Naive B cell (primary cell): ENCODE data around the gene ASB9. TPM values are rescaled to one million over a fixed set of nuclear protein-coding genes. Genes with fewer than 3 reads are reported as not detected.
"Not testable (repeated sequence)": the region's sequence is repeated elsewhere in the genome, so short reads cannot be mapped to it uniquely, and the experiment has no call there.

Source experiments
- ATAC-seq, 2 donors: fragments of 150-1000 bp; cut with Tn5 transposase; 2 replicates each; pipeline ENCODE4 v1.10.0; 2021; ENCODE audit warnings: low read depth in 2 of 2, mild to moderate bottlenecking in 2 of 2, moderate library complexity in 2 of 2
- DNase-seq: peaks from one replicate; pipeline ENCODE4 v3.0.0; 2022
- H3K27ac Mint-ChIP-seq, 6 donors: one replicate each; pipeline ENCODE4 v1.8.0; 2020 to 2022; ENCODE audit warnings: mild to moderate bottlenecking in 6 of 6, mixed read lengths in 6 of 6, moderate library complexity in 5 of 6, inconsistent platforms in 2 of 6
- H3K27me3 Mint-ChIP-seq, 3 donors: one replicate each; pipeline ENCODE4 v1.8.0; 2021 to 2022; ENCODE audit warnings: mixed read lengths in 3 of 3, mild to moderate bottlenecking in 1 of 3
- H3K36me3 Mint-ChIP-seq, 2 donors: one replicate each; pipeline ENCODE4 v1.8.0; 2020 to 2022; ENCODE audit warnings: mixed read lengths in 2 of 2, inconsistent platforms in 1 of 2, mild to moderate bottlenecking in 1 of 2
- H3K4me1 Mint-ChIP-seq, 3 donors: one replicate each; pipeline ENCODE4 v1.8.0; 2020 to 2022; ENCODE audit warnings: mixed read lengths in 3 of 3, inconsistent platforms in 1 of 3, mild to moderate bottlenecking in 1 of 3, moderate library complexity in 1 of 3
- H3K4me3 Mint-ChIP-seq, 8 donors: one replicate each; pipeline ENCODE4 v1.8.0; 2020 to 2022; ENCODE audit warnings: mild to moderate bottlenecking in 8 of 8, mixed read lengths in 8 of 8, moderate library complexity in 8 of 8, inconsistent platforms in 2 of 8
- H3K9me3 Mint-ChIP-seq, 7 donors: one replicate each; pipeline ENCODE4 v1.8.0; 2020 to 2022; ENCODE audit warnings: mixed read lengths in 7 of 7, mild to moderate bottlenecking in 5 of 7, inconsistent platforms in 2 of 7, moderate library complexity in 1 of 7
- polyA plus RNA-seq, 6 donors: library from polyadenylated mRNA; unstranded; fragments of 300-500 nt; fragmentation: Illumina TruSeq; gene quantifications; one replicate each; pipeline ENCODE4 v1.2.3, GENCODE V29; 2021; ENCODE audit warnings: low read depth in 6 of 6

ASB9 gene, protein sequence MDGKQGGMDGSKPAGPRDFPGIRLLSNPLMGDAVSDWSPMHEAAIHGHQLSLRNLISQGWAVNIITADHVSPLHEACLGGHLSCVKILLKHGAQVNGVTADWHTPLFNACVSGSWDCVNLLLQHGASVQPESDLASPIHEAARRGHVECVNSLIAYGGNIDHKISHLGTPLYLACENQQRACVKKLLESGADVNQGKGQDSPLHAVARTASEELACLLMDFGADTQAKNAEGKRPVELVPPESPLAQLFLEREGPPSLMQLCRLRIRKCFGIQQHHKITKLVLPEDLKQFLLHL
- not detected for polyA plus RNA-seq

DNA sequence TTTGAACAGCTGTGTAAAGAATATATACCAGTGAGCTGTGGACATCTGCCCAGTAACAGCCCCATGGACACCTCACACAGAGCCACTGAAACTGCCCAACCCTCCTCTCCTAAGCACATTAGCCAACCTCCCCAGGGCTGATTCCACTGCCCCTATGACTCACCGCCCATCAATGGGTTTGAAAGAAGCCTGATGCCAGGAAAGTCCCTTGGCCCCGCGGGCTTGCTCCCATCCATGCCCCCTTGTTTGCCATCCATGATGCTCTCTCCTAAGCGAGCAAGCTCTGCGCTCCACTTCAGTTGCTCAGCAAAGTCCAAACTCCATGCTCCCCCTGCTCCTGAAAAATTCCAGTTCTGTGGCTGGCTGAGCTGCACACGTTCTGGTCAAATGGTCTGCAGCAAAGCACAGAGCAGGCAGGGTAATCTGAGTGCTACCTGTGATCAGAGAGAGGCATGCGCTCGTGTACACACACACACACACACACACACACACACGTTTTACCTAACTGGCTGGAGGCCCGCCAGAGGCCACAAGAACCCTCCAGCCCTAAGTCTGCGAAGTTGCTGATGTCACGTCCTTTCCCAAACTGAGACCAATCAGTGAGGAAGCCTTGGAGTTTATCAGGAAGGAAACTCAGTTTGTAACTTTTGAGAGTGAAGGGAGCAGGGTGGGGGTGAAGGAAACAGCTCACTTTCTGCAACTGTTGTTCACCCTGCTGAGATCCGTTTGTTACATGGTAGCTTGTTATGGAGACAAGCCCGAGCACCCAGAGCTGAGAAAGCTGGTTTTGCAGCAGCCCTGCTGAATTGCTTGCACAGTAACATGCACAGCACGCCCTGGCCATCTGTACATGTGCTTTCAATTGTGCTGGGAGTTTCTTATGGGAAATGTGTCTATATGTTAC lies at the start of gene ASB9:
ASB9 (minus strand) TSS at position 466 of the 904 bp plus-strand sequence; CDS start at position 257, 209 bp downstream.
- DNase-seq (no peak), ATAC-seq (no peak)
- Mint-ChIP-seq H3K36me3 (no peaks in the 10 kb centered on the region), H3K27me3 (no peaks in the 10 kb centered on the region), H3K4me3 (peak within 1 kb of the TSS in 3 of 8 donors; percentile 4 to 75 (median 5)), H3K27ac (no peak within 1 kb of the TSS), H3K9me3 (peaks cover 0 to 13% (median 2%) of the 10 kb centered on the region in 7 donors), H3K4me1 (peaks cover 0 to 8% (median 5%) of the 10 kb centered on the region in 3 donors)

DNA sequence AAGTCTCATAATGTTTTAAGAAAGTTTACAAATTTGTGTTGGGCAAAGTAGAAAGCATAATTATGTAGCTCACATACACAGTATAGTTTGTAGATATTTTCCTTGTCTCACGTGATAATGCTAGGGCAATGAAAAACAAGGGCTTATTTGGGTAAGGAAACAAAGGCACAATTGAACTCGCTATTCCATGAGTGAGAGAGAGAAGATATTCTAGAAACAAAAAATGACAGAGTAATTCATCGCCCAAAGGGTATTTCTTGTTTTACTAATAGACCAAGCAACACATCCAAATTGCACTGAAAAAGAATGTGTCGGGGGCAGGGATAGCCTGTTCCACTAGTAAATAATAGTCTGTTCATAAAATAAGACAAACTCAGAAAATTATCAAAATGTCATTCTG lies 49.2 kb upstream of the ASB9 start:
- peaks cover 0 to 2% (median 0%) of the 10 kb centered on the region in 7 donors for H3K9me3 Mint-ChIP-seq
- no peak for ATAC-seq
- H3K4me3 Mint-ChIP-seq, result no peak overlapping the region
- no peak overlapping the region for H3K27ac Mint-ChIP-seq
- DNase-seq, result no peak
- H3K36me3 Mint-ChIP-seq, result no peaks in the 10 kb centered on the region
- no peaks in the 10 kb centered on the region for H3K4me1 Mint-ChIP-seq
- no peaks in the 10 kb centered on the region for H3K27me3 Mint-ChIP-seq

DNA sequence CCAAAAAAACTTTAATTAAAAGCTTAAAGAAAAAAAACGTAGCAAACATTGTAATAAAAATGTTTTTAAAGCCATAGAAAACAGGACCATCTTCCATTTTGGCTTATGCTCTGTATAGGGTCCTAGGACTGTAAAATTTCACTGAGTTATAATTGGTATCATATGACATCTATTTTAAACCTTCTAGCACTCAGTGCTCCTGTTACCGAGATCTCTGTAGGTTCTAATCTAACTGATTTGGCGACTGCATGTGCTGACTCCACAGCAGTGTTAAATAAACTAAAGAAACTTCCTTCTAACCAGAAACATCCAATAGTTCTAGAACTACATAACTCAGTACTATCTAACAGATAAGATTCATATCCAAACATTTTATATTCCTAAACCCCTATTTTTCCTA lies 45.6 kb upstream of the ASB9 start, which contains the start of gene ASB11:
ASB11 (minus strand) TSS at position 132 of the 400 bp plus-strand sequence; CDS start at position 97, 35 bp downstream.
- H3K4me3 Mint-ChIP-seq, result no peak within 1 kb of the TSS
- no peak within 1 kb of the TSS for H3K27ac Mint-ChIP-seq
- H3K4me1 Mint-ChIP-seq, result no peaks in the 10 kb centered on the region
- no peaks in the 10 kb centered on the region for H3K36me3 Mint-ChIP-seq
- no peaks in the 10 kb centered on the region for H3K27me3 Mint-ChIP-seq
- peaks cover 0 to 2% (median 0%) of the 10 kb centered on the region in 7 donors for H3K9me3 Mint-ChIP-seq
- ATAC-seq, result no peak
- DNase-seq, result no peak

DNA sequence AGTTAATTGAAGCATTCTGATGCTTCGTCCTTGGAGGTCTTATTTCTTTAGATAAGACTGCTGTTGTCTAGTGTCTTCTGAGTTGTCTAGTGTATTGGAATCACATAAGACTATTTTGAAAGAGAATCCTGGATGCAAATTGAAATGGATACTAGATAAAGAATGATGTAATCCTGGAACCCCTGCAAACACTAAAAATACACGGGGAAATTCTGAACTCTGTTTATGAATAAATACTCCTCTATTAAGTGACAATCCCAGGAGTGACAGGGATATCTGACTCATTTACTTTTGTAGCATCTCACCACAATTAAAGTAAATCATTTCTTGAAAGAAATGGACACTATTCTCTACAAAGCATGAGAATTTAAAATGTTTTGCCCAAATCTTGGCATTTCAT lies 44.6 kb upstream of the ASB9 start:
- ATAC-seq (no peak), DNase-seq (no peak)
- no peaks in the 10 kb centered on the region for H3K9me3 Mint-ChIP-seq
- no peak overlapping the region for H3K27ac Mint-ChIP-seq
- H3K4me1 Mint-ChIP-seq, result no peaks in the 10 kb centered on the region
- no peak overlapping the region for H3K4me3 Mint-ChIP-seq
- H3K36me3 Mint-ChIP-seq, result no peaks in the 10 kb centered on the region
- no peaks in the 10 kb centered on the region for H3K27me3 Mint-ChIP-seq

DNA sequence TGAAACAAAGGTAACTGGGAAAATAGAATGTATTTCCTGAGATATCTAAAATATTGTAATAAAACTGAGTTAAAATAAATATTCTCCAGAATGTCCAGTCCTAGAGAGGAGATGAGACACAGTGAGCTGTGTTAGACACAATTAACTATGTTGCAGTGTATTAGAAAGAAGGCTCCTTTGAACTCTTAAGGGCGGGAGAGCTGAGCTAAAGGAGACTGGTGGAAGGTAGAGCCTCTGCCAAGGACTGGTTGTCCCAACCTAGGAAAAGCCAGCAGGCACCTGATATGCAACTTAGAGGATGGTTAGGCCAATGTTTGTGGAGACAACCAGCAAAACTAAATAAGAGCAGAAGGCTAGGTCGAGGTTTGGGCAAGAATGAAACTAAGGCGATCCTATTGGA lies 41.2 kb upstream of the ASB9 start:
- peaks cover 0 to 3% (median 0%) of the 10 kb centered on the region in 7 donors for H3K9me3 Mint-ChIP-seq
- peaks cover 0 to 14% (median 0%) of the 10 kb centered on the region in 3 donors for H3K27me3 Mint-ChIP-seq
- peaks cover 0 to 4% of the 10 kb centered on the region in 2 donors for H3K36me3 Mint-ChIP-seq
- no peaks in the 10 kb centered on the region for H3K4me1 Mint-ChIP-seq
- H3K27ac Mint-ChIP-seq, result no peak overlapping the region
- ATAC-seq, result no peak
- DNase-seq, result no peak
- H3K4me3 Mint-ChIP-seq, result no peak overlapping the region

DNA sequence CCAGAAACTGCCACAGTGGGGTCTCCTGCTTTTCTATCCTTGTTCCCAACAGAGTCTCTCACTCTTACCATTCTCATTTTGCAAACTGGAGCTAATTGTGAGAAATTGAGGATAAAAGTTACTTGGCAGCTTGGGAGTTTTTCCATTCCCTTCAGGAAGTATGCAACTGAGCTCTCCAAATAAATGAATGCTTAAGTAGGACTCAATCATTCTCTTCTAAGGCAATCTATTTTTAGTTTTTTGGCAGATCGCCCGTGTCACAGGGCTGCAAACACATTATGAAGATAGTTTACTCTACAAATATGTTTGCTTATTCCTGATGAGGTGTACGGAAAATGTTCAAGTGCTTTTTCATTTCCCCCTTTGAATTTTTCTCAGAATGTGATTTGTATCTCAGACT lies 40.2 kb upstream of the ASB9 start:
- H3K4me3 Mint-ChIP-seq, result no peak overlapping the region
- H3K27me3 Mint-ChIP-seq, result peaks cover 0 to 14% (median 0%) of the 10 kb centered on the region in 3 donors
- H3K36me3 Mint-ChIP-seq, result peaks cover 0 to 4% of the 10 kb centered on the region in 2 donors
- no peak overlapping the region for H3K27ac Mint-ChIP-seq
- ATAC-seq (no peak), DNase-seq (no peak)
- H3K4me1 Mint-ChIP-seq, result no peaks in the 10 kb centered on the region
- peaks cover 0 to 3% (median 0%) of the 10 kb centered on the region in 7 donors for H3K9me3 Mint-ChIP-seq

DNA sequence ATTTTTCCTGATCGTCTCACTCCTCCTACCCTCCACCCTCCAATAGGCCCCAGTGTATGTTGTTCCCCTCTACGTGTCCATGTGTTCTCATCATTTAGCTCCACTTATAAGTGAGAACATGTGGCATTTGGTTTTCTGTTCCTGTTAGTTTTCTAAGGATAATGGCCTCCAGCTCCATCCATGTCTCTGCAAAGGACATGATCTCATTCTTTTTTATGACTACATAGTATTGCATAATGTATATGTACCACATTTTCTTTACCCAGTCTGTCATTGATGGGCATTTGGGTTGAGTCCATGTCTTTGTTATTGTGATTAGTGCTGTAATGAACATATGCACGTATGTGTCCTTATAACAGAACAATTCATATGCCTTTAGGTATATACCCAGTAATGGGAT lies 36.0 kb upstream of the ASB9 start:
- not testable (repeated sequence) for H3K9me3 Mint-ChIP-seq, H3K4me1 Mint-ChIP-seq, H3K4me3 Mint-ChIP-seq, ATAC-seq, DNase-seq, H3K27ac Mint-ChIP-seq, H3K36me3 Mint-ChIP-seq
- peaks cover 0 to 14% (median 5%) of the 10 kb centered on the region in 3 donors for H3K27me3 Mint-ChIP-seq

DNA sequence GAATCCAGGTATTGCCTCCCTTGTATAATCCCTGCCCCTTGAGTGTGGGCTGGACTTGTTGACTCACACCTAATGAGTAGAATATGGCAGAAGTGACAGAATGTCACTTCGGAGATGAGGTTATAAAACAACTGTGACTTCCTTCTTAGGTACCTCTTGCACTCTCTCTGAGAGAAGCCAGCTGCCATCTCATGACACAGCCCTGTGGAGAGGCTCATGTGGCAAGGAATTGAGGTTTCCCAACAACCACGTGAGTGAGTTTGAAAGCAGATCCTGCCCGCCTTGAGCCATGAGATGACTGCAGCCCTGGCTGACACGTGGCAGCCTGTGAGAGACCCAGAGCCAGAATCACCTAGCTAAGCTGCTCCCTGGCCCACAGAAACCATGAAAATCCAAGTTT lies 32.0 kb upstream of the ASB9 start:
- no peak for ATAC-seq
- Mint-ChIP-seq H3K27ac (no peak overlapping the region), H3K4me1 (peaks cover 0 to 2% (median 0%) of the 10 kb centered on the region in 3 donors), H3K4me3 (no peak overlapping the region), H3K27me3 (peaks cover 0 to 5% (median 0%) of the 10 kb centered on the region in 3 donors), H3K36me3 (peaks cover 0 to 4% of the 10 kb centered on the region in 2 donors), H3K9me3 (peaks cover 0 to 3% (median 0%) of the 10 kb centered on the region in 7 donors)
- no peak for DNase-seq

DNA sequence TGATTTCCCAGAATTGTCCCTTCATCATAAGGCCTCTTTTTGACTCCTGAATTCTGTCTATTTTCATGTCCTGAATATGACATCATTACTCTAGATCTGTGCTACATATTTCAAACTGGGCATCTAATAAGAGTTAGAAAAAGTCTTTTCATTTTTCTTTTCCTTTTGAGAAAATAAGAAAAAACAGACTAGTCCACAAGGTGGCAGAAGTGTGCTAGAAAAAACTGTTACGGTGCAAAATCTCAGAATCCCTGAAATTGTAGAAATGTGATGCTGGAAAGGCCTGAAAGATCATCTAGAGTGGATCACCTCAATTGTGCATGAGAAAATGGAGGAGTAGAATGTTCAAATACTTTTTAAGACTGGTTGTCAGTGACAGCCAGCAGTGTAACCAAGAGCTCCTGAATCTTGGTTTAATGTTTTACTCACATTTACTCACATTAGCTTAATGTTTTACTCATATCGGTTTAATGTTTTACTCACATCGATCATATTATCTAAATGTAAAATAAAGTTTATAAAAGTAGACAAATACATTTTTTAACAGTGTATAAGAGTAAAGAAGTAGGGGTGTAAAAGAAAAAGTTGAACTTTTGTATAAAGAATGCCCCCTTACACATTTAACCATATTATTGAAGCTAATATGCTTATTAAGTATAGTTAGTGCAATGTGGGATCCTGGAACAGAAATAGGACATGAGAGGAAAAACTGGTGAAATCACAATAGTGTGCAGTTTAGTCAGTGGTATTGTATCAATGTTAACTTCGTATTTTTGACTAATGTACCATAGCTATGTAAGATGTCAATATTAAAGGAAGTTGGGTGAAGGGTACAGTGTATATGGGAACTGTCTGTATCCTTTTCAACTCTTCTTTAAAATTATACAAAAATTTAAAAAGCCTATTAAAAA lies 30.3 kb upstream of the ASB9 start:
- H3K4me1 Mint-ChIP-seq, result peaks cover 0 to 2% (median 0%) of the 10 kb centered on the region in 3 donors
- H3K4me3 Mint-ChIP-seq, result peak overlapping the region in 1 of 8 donors; percentile 49
- ATAC-seq (no peak), DNase-seq (no peak)
- no peaks in the 10 kb centered on the region for H3K36me3 Mint-ChIP-seq
- H3K27me3 Mint-ChIP-seq, result peaks cover 0 to 5% (median 0%) of the 10 kb centered on the region in 3 donors
- H3K27ac Mint-ChIP-seq, result no peak overlapping the region
- peaks cover 0 to 3% (median 0%) of the 10 kb centered on the region in 7 donors for H3K9me3 Mint-ChIP-seq

DNA sequence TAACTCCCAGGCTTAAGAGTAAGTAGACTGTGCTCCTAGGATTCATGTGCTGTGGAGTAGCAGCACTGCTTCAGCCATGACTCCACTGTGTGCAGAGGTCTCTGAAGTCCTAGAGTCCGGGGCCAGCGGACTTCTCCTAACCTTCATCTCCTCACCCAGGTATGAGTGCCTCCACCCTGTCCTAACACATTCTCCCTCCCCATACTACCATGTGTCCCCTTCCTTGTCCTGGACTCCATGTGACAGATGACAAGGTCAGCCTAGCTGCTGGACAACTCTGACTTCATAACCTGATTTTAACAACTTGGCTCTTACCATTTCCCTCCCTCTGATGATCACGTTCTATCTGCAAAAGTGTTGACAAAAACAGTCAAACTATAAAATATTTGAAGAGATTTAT lies 28.9 kb upstream of the ASB9 start:
- Mint-ChIP-seq H3K4me3 (no peak overlapping the region), H3K9me3 (peaks cover 0 to 3% (median 0%) of the 10 kb centered on the region in 7 donors), H3K27ac (no peak overlapping the region), H3K4me1 (peaks cover 0 to 2% (median 0%) of the 10 kb centered on the region in 3 donors), H3K27me3 (peaks cover 0 to 5% (median 0%) of the 10 kb centered on the region in 3 donors), H3K36me3 (no peaks in the 10 kb centered on the region)
- DNase-seq (no peak), ATAC-seq (no peak)

DNA sequence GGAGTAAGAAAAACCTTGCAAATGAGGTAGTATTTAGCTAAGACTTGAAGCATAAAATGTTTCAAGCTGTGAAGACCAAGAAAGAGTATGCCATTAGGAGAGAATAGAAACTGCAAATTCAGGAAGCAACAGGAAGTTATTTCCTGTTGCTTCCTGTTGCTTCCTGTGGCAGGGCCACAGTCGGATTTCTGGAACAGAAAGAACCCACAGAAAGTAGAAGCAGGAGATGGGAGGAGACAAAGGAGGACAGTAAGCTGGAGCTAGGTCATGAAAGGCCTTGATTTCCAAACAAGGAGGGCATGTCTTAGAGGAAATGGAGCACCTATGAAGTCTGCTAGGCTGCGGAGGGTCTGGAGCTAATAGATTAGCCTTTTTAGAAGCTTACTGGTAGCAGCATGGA lies 28.3 kb upstream of the ASB9 start:
- H3K9me3 Mint-ChIP-seq, result peaks cover 0 to 3% (median 0%) of the 10 kb centered on the region in 7 donors
- no peak overlapping the region for H3K27ac Mint-ChIP-seq
- peaks cover 0 to 2% (median 0%) of the 10 kb centered on the region in 3 donors for H3K4me1 Mint-ChIP-seq
- ATAC-seq (no peak), DNase-seq (no peak)
- H3K27me3 Mint-ChIP-seq, result peaks cover 0 to 5% (median 0%) of the 10 kb centered on the region in 3 donors
- no peaks in the 10 kb centered on the region for H3K36me3 Mint-ChIP-seq
- peak overlapping the region in 1 of 8 donors; percentile 13 for H3K4me3 Mint-ChIP-seq

DNA sequence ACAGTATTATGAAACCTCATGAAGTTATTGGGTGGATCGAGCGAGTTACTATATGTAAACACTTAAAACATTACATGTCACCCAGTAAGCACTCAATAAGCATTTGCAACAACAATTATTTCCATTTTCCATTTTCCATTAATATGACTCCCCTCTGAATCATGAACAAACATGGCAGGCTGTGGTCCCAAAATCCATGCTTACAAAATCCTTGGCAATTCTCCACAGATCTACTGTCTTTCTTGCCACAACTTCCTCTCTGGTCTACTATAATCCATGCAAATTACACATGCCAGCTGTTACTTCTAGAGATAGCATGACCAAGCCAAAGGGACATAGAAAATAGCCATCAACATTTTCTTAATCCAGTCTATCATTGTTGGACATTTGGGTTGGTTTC lies 23.6 kb upstream of the ASB9 start:
- no peaks in the 10 kb centered on the region for H3K27me3 Mint-ChIP-seq
- DNase-seq, result no peak
- no peaks in the 10 kb centered on the region for H3K36me3 Mint-ChIP-seq
- H3K27ac Mint-ChIP-seq, result no peak overlapping the region
- peaks cover 0 to 1% (median 0%) of the 10 kb centered on the region in 7 donors for H3K9me3 Mint-ChIP-seq
- no peak overlapping the region for H3K4me3 Mint-ChIP-seq
- no peaks in the 10 kb centered on the region for H3K4me1 Mint-ChIP-seq
- ATAC-seq, result no peak

DNA sequence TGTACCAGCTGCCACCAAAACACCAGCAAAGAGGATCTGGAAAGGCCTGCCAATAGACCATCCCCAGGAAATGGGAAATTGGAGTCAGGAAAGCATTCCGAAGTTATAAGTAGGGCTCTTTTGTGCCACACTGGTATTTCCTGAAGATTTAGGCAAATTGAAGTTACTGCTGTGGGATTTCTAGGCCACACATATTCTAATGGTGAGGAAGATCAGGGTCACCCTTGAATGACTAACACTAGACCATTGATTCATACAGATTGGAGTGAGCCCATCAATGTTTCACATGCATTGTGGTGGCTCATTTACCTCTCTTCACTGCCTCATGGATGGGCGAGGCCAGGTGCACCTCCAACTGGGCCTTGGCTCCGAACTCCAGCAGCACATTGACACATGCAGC lies 23.0 kb upstream of the ASB9 start:
- Mint-ChIP-seq H3K4me3 (no peak overlapping the region), H3K4me1 (no peaks in the 10 kb centered on the region), H3K36me3 (no peaks in the 10 kb centered on the region), H3K27me3 (no peaks in the 10 kb centered on the region), H3K27ac (no peak overlapping the region), H3K9me3 (peaks cover 0 to 1% (median 0%) of the 10 kb centered on the region in 7 donors)
- ATAC-seq (no peak), DNase-seq (no peak)
